Sigmoid colon (tissue), 7 donors: ENCODE data around the gene VPS13C. TPM values are rescaled to one million over a fixed set of nuclear protein-coding genes. Genes with fewer than 3 reads are reported as not detected.

ENCODE experiments used
- DNase-seq: peaks from one replicate; pipeline ENCODE4 v3.0.0-alpha.2; 2019
- H3K27ac ChIP-seq, 4 donors: fragments of 200-600 bp; sonication (generic); one replicate each; pipeline ENCODE4 v1.5.1; 2016 to 2019; ENCODE audit warnings: mild to moderate bottlenecking in 1 of 4
- H3K27me3 ChIP-seq, 3 donors: fragments of 200-600 bp; sonication (generic); one replicate each; pipeline ENCODE4 v1.5.1; 2019; ENCODE audit warnings: mild to moderate bottlenecking in 1 of 3
- H3K36me3 ChIP-seq, 4 donors: fragments of 200-600 bp; sonication (generic); one replicate each; pipeline ENCODE4 v1.5.1; 2016 to 2019
- H3K4me1 ChIP-seq, 4 donors: fragments of 200-600 bp; sonication (generic); one replicate each; pipeline ENCODE4 v1.5.1; 2017 to 2019
- H3K4me3 ChIP-seq, 4 donors: fragments of 200-600 bp; sonication (generic); one replicate each; pipeline ENCODE4 v1.5.1; 2017 to 2019; ENCODE audit warnings: mild to moderate bottlenecking in 2 of 4, moderate library complexity in 1 of 4
- H3K9me3 ChIP-seq, 4 donors: fragments of 200-600 bp in 3 of 4; sonication (generic) in 3 of 4; one replicate each; pipeline versions ENCODE4 v1.5.1 to v1.6.1; 2013 to 2019
- EP300 ChIP-seq, 4 donors: sonication (generic); formaldehyde crosslinking; IDR thresholded peaks; one replicate each; pipeline ENCODE4 v1.6.1; 2017; ENCODE audit warnings: antibody characterized with exemption in 4 of 4
- POLR2A ChIP-seq, 2 donors: fragments of 450-650 bp; IDR thresholded peaks; one replicate each; pipeline ENCODE4 v1.6.1; 2016; ENCODE audit warnings: antibody characterized with exemption in 2 of 2, mild to moderate bottlenecking in 2 of 2, moderate library complexity in 2 of 2
- POLR2AphosphoS5 ChIP-seq, 4 donors: sonication (generic); formaldehyde crosslinking; IDR thresholded peaks; one replicate each; pipeline ENCODE4 v1.6.1; 2017; ENCODE audit warnings: antibody characterized with exemption in 4 of 4
- WGBS, 2 donors: extraction: QIAGEN DNeasy Blood & Tissue Kit; methylation state at CpG; one replicate each; pipeline ENCODE4 v1.1.7; 2013; 5-methylcytosine and 5-hydroxymethylcytosine counted together
- intact Hi-C: fragments of 100-400 bp; cut with DNase I; formaldehyde crosslinking; loops from one replicate; pipeline ENCODE4 v1.15.1; 2023
- polyA plus RNA-seq, 3 donors: library from polyadenylated mRNA; stranded (reverse); fragments of 200-250 nt; gene quantifications; one replicate each; pipeline ENCODE4 v1.2.3, GENCODE V29; 2013
- total RNA-seq, 4 donors: library from RNA; depleted of rRNA; stranded (reverse); fragments of >200 nt; gene quantifications; one replicate each; pipeline ENCODE4 v1.1.0, GENCODE V29; 2016
- TF ChIP-seq, protein P1 (sequence below), 4 experiments: fragments of 450-650 bp in 3 of 4; fragments of 200-600 bp in 1 of 4; IDR thresholded peaks; one replicate each; pipeline ENCODE4 v1.5.1; 2016 to 2019; ENCODE audit warnings: antibody characterized with exemption in 4 of 4, mild to moderate bottlenecking in 3 of 4, moderate library complexity in 2 of 4
- donor health status: healthy with polysubstance abuse.
- donor health status: Bipolar disorder and iron deficiency.
- donor health status: healthy.

VPS13C gene
- total and polyA plus RNA-seq, 7 donors: 2.1 to 112 (median 71.5) TPM

DNA sequence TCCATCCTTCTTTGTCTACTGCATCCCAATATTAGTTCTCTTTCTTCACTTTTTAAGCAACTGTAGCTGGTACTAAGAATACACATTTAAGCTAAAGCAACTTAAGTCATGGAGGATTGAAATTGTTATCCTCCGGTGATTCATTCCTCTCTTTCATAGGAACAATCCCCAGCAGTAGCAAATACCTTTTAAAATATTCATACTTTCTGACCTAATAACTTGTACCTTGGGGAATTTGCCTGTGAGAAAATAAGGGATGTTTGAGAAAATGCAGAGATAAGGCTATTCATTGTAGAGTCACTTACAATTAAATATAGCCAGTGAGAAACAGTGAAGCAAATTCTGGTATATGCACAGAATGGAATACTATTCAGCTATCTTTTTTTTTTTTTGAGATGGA, 66.0 kb downstream of the VPS13C start:
- intact Hi-C loops: no loop called here
- Histone ChIP-seq H3K27ac (no peak overlapping the region), H3K27me3 (no peaks in the 10 kb centered on the region), H3K9me3 (no peaks in the 10 kb centered on the region), H3K4me1 (no peaks in the 10 kb centered on the region), H3K36me3 (peaks cover 0 to 41% (median 0%) of the 10 kb centered on the region in 4 donors), H3K4me3 (no peak overlapping the region)
- no peak for TF ChIP-seq POLR2A (IDR thresholded peaks at IDR 0.05)
- TF ChIP-seq, protein P1, sequence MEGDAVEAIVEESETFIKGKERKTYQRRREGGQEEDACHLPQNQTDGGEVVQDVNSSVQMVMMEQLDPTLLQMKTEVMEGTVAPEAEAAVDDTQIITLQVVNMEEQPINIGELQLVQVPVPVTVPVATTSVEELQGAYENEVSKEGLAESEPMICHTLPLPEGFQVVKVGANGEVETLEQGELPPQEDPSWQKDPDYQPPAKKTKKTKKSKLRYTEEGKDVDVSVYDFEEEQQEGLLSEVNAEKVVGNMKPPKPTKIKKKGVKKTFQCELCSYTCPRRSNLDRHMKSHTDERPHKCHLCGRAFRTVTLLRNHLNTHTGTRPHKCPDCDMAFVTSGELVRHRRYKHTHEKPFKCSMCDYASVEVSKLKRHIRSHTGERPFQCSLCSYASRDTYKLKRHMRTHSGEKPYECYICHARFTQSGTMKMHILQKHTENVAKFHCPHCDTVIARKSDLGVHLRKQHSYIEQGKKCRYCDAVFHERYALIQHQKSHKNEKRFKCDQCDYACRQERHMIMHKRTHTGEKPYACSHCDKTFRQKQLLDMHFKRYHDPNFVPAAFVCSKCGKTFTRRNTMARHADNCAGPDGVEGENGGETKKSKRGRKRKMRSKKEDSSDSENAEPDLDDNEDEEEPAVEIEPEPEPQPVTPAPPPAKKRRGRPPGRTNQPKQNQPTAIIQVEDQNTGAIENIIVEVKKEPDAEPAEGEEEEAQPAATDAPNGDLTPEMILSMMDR (IDR thresholded peaks at IDR 0.05): no peak
- TF ChIP-seq EP300 (IDR thresholded peaks at IDR 0.05): no peak
- no peak for TF ChIP-seq POLR2AphosphoS5 (IDR thresholded peaks at IDR 0.05)
- 97 to 98% methylated on average over 1 of the region's 1 CpG for WGBS, 2 donors
- no peak for DNase-seq

DNA sequence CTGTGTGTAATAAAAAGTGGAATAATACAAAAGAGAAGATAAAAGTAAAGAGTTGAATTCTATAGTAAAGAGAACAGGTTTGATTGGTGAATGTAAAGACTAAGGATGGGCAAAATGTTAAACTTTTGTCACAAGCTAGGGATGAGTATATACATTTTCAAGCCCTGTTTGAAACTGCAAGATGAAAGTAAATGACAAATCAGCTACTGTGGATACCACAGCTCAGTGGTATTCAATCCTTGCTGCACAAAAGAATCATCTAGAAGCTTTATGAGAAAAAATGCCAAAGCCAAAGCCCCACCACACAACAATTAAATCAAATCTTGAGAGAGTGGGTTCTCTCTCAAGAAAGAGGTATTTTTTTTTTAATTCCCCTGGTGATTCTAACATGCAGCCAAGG, 67.7 kb downstream of the VPS13C start:
- TF ChIP-seq POLR2AphosphoS5 (IDR thresholded peaks at IDR 0.05): no peak
- TF ChIP-seq, protein P1 (IDR thresholded peaks at IDR 0.05): no peak
- Histone ChIP-seq H3K36me3 (peaks cover 0 to 46% (median 0%) of the 10 kb centered on the region in 4 donors), H3K27ac (no peak overlapping the region), H3K4me1 (no peaks in the 10 kb centered on the region), H3K9me3 (no peaks in the 10 kb centered on the region), H3K27me3 (no peaks in the 10 kb centered on the region), H3K4me3 (no peak overlapping the region)
- intact Hi-C loops: no loop called here
- no peak for DNase-seq

DNA sequence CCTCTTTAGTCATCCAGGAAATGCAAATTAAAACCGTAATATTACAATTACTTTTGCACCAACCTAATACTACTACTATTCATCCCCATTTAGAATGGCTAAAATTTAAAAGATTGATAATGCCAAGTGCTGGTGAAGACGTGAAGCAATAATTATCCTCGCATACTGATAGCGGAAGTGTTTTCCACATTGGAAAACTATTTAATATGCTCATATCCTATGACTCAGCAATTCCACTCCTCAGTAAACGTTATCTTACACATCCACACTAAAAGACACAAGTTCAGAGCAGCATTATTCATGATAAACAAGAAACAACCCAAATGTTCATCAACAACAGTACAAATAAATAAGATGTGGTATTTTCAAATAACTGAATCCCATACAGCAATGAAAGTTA, 70.6 kb downstream of the VPS13C start:
- no peak for DNase-seq
- intact Hi-C loops: no loop called here
- peaks cover 0 to 6% (median 0%) of the 10 kb centered on the region in 4 donors for H3K4me1 ChIP-seq
- H3K27ac ChIP-seq: no peak overlapping the region
- 76 to 79% methylated on average over 5 of the region's 5 CpGs for WGBS, 2 donors
- TF ChIP-seq POLR2A (IDR thresholded peaks at IDR 0.05) (no peak), EP300 (IDR thresholded peaks at IDR 0.05) (no peak), POLR2AphosphoS5 (IDR thresholded peaks at IDR 0.05) (no peak)
- TF ChIP-seq, protein P1 (IDR thresholded peaks at IDR 0.05): no peak
- peaks cover 0 to 34% (median 0%) of the 10 kb centered on the region in 4 donors for H3K36me3 ChIP-seq
- no peaks in the 10 kb centered on the region for H3K27me3 ChIP-seq
- H3K9me3 ChIP-seq: no peaks in the 10 kb centered on the region
- no peak overlapping the region for H3K4me3 ChIP-seq

DNA sequence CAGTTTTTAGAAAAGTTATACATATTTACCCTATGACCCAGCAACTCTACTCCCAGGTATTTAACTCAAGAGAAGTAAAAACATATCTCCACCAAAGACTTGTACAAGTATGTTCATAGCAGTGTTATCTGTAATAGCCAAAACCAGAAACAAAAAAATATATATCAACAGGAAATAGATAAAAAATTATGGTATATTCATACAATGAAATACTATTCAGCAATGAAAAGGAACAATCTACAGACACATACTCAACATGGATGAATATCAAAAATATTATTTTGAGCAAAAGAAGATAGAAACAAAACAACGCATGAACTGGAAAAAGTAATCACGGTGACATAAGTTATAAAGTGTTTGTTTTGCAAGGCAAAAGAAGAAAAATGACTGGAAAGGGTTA, 72.4 kb downstream of the VPS13C start:
- H3K4me3 ChIP-seq: no peak overlapping the region
- intact Hi-C loops: no loop called here
- TF ChIP-seq POLR2AphosphoS5 (IDR thresholded peaks at IDR 0.05) (no peak), POLR2A (IDR thresholded peaks at IDR 0.05) (no peak), EP300 (IDR thresholded peaks at IDR 0.05) (no peak)
- TF ChIP-seq, protein P1 (IDR thresholded peaks at IDR 0.05): no peak

DNA sequence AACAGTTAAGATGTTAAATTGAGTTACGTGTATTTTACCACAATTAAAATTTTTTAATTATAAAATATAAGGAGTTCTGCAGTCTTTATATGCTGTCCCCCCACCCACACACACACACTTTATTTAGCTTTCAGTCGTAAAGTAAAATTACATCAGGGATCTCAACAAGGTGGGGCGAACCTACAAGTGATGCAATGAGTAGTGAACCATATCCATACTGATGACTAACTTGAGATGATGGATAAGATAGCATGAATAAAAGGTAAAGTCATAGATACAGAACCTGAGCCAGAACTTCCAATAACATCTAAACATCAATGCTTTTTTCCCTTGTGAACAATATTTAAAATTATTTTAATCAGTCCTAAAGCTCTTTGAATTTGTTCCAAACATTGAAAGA, 77.2 kb downstream of the VPS13C start:
- TF ChIP-seq POLR2AphosphoS5 (IDR thresholded peaks at IDR 0.05): no peak
- no peak for TF ChIP-seq POLR2A (IDR thresholded peaks at IDR 0.05)
- TF ChIP-seq, protein P1 (IDR thresholded peaks at IDR 0.05): no peak
- TF ChIP-seq EP300 (IDR thresholded peaks at IDR 0.05): no peak
- 93 to 95% methylated on average over 3 of the region's 3 CpGs for WGBS, 2 donors

More for the DNA sequence above, 72.4 kb downstream of the VPS13C start:
- no peaks in the 10 kb centered on the region for H3K9me3 ChIP-seq
- no peak for DNase-seq
- 97 to 100% methylated on average over 2 of the region's 2 CpGs for WGBS, 2 donors
- peaks cover 0 to 52% (median 0%) of the 10 kb centered on the region in 4 donors for H3K36me3 ChIP-seq
- H3K4me1 ChIP-seq: peaks cover 0 to 6% (median 0%) of the 10 kb centered on the region in 4 donors
- H3K27me3 ChIP-seq: no peaks in the 10 kb centered on the region
- no peak overlapping the region for H3K27ac ChIP-seq

More for the DNA sequence above, 77.2 kb downstream of the VPS13C start:
- no peak for DNase-seq
- no peaks in the 10 kb centered on the region for H3K9me3 ChIP-seq
- H3K4me1 ChIP-seq: peaks cover 0 to 6% (median 0%) of the 10 kb centered on the region in 4 donors
- H3K27me3 ChIP-seq: no peaks in the 10 kb centered on the region
- peaks cover 0 to 65% (median 6%) of the 10 kb centered on the region in 4 donors for H3K36me3 ChIP-seq
- no peak overlapping the region for H3K27ac ChIP-seq
- intact Hi-C loops: no loop called here
- no peak overlapping the region for H3K4me3 ChIP-seq
